ENCODE data around the gene CMTM8. TPM values are rescaled to one million over a fixed set of nuclear protein-coding genes. Genes with fewer than 3 reads are reported as not detected.

Gene CMTM8
- total RNA-seq, 1 experiment from 2014 or later = 9.0 TPM

GRCh38 chr3:32397941-32398340 is 159.5 kb downstream of the CMTM8 start:
- H3K27me3 Mint-ChIP-seq (ENCODE audit: low read depth) = peaks cover 5% of the 10 kb centered on the region; the same call in 1 of the 2 replicates
- TF ChIP-seq, protein P1, sequence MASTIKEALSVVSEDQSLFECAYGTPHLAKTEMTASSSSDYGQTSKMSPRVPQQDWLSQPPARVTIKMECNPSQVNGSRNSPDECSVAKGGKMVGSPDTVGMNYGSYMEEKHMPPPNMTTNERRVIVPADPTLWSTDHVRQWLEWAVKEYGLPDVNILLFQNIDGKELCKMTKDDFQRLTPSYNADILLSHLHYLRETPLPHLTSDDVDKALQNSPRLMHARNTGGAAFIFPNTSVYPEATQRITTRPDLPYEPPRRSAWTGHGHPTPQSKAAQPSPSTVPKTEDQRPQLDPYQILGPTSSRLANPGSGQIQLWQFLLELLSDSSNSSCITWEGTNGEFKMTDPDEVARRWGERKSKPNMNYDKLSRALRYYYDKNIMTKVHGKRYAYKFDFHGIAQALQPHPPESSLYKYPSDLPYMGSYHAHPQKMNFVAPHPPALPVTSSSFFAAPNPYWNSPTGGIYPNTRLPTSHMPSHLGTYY (CRISPR knock-in tag; IDR thresholded peaks at IDR 0.05) = no peak
- TF ChIP-seq SOX15 (CRISPR knock-in tag; IDR thresholded peaks at IDR 0.05) = no peak
- TF ChIP-seq, protein P2, sequence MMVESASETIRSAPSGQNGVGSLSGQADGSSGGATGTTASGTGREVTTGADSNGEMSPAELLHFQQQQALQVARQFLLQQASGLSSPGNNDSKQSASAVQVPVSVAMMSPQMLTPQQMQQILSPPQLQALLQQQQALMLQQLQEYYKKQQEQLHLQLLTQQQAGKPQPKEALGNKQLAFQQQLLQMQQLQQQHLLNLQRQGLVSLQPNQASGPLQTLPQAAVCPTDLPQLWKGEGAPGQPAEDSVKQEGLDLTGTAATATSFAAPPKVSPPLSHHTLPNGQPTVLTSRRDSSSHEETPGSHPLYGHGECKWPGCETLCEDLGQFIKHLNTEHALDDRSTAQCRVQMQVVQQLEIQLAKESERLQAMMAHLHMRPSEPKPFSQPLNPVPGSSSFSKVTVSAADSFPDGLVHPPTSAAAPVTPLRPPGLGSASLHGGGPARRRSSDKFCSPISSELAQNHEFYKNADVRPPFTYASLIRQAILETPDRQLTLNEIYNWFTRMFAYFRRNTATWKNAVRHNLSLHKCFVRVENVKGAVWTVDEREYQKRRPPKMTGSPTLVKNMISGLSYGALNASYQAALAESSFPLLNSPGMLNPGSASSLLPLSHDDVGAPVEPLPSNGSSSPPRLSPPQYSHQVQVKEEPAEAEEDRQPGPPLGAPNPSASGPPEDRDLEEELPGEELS (CRISPR knock-in tag; IDR thresholded peaks at IDR 0.05) = no peak
- TF ChIP-seq ZBTB21 (CRISPR knock-in tag; IDR thresholded peaks at IDR 0.05; ENCODE audit: borderline replicate concordance) = no peak
- TF ChIP-seq JAZF1 (CRISPR knock-in tag; IDR thresholded peaks at IDR 0.05) = no peak
- TF ChIP-seq, protein P3, sequence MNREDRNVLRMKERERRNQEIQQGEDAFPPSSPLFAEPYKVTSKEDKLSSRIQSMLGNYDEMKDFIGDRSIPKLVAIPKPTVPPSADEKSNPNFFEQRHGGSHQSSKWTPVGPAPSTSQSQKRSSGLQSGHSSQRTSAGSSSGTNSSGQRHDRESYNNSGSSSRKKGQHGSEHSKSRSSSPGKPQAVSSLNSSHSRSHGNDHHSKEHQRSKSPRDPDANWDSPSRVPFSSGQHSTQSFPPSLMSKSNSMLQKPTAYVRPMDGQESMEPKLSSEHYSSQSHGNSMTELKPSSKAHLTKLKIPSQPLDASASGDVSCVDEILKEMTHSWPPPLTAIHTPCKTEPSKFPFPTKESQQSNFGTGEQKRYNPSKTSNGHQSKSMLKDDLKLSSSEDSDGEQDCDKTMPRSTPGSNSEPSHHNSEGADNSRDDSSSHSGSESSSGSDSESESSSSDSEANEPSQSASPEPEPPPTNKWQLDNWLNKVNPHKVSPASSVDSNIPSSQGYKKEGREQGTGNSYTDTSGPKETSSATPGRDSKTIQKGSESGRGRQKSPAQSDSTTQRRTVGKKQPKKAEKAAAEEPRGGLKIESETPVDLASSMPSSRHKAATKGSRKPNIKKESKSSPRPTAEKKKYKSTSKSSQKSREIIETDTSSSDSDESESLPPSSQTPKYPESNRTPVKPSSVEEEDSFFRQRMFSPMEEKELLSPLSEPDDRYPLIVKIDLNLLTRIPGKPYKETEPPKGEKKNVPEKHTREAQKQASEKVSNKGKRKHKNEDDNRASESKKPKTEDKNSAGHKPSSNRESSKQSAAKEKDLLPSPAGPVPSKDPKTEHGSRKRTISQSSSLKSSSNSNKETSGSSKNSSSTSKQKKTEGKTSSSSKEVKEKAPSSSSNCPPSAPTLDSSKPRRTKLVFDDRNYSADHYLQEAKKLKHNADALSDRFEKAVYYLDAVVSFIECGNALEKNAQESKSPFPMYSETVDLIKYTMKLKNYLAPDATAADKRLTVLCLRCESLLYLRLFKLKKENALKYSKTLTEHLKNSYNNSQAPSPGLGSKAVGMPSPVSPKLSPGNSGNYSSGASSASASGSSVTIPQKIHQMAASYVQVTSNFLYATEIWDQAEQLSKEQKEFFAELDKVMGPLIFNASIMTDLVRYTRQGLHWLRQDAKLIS (CRISPR knock-in tag; IDR thresholded peaks at IDR 0.05; ENCODE audit: borderline replicate concordance) = no peak
- no peak for TF ChIP-seq USF2 (CRISPR knock-in tag; IDR thresholded peaks at IDR 0.05)
- no peak for TF ChIP-seq OVOL2 (CRISPR knock-in tag; IDR thresholded peaks at IDR 0.05; ENCODE audit: borderline replicate concordance)
- no peak for TF ChIP-seq PRRX2 (CRISPR knock-in tag; IDR thresholded peaks at IDR 0.05)
- TF ChIP-seq EMX1 (CRISPR knock-in tag; IDR thresholded peaks at IDR 0.05) = no peak
- TF ChIP-seq, protein P4, sequence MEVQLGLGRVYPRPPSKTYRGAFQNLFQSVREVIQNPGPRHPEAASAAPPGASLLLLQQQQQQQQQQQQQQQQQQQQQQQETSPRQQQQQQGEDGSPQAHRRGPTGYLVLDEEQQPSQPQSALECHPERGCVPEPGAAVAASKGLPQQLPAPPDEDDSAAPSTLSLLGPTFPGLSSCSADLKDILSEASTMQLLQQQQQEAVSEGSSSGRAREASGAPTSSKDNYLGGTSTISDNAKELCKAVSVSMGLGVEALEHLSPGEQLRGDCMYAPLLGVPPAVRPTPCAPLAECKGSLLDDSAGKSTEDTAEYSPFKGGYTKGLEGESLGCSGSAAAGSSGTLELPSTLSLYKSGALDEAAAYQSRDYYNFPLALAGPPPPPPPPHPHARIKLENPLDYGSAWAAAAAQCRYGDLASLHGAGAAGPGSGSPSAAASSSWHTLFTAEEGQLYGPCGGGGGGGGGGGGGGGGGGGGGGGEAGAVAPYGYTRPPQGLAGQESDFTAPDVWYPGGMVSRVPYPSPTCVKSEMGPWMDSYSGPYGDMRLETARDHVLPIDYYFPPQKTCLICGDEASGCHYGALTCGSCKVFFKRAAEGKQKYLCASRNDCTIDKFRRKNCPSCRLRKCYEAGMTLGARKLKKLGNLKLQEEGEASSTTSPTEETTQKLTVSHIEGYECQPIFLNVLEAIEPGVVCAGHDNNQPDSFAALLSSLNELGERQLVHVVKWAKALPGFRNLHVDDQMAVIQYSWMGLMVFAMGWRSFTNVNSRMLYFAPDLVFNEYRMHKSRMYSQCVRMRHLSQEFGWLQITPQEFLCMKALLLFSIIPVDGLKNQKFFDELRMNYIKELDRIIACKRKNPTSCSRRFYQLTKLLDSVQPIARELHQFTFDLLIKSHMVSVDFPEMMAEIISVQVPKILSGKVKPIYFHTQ (CRISPR knock-in tag; IDR thresholded peaks at IDR 0.05) = no peak
- TF ChIP-seq MLX (CRISPR knock-in tag; IDR thresholded peaks at IDR 0.05) = no peak
- TF ChIP-seq ZNF671 (CRISPR knock-in tag; IDR thresholded peaks at IDR 0.05) = no peak
- ATAC-seq (no peak), DNase-seq (ENCODE audit: low spot score) (no peak)
- ChIA-PET CTCF (interaction anchor here (1.6 kb wide), 1 partner anchor 23 kb away, joined by 11 read pairs; no protein-coding TSS in a partner anchor), POLR2A (no interaction called here)
- H3K4me1 Mint-ChIP-seq = peaks cover 37% of the 10 kb centered on the region
- no peaks in the 10 kb centered on the region for H3K36me3 Mint-ChIP-seq
- no peaks in the 10 kb centered on the region for H3K9me3 Mint-ChIP-seq
- H3K27ac Mint-ChIP-seq = no peak overlapping the region
- no peak overlapping the region for H3K4me3 Mint-ChIP-seq

- Mint-ChIP-seq H3K36me3 (no peaks in the 10 kb centered on the region), H3K4me3 (no peak overlapping the region), H3K9me3 (no peaks in the 10 kb centered on the region), H3K27ac (0 out of 2 replicates have a peak overlapping the region, but pooled peaks have one; percentile 16), H3K4me1 (peaks cover 34% of the 10 kb centered on the region), H3K27me3 (ENCODE audit: low read depth) (no peaks in the 10 kb centered on the region)
- ATAC-seq (no peak), DNase-seq (ENCODE audit: low spot score) (no peak)
- POLR2A ChIA-PET = no interaction called here
- CTCF ChIA-PET = interaction anchor here (1.6 kb wide), 1 partner anchor 24 kb away, joined by 11 read pairs; no protein-coding TSS in a partner anchor
- TF ChIP-seq, protein P5, sequence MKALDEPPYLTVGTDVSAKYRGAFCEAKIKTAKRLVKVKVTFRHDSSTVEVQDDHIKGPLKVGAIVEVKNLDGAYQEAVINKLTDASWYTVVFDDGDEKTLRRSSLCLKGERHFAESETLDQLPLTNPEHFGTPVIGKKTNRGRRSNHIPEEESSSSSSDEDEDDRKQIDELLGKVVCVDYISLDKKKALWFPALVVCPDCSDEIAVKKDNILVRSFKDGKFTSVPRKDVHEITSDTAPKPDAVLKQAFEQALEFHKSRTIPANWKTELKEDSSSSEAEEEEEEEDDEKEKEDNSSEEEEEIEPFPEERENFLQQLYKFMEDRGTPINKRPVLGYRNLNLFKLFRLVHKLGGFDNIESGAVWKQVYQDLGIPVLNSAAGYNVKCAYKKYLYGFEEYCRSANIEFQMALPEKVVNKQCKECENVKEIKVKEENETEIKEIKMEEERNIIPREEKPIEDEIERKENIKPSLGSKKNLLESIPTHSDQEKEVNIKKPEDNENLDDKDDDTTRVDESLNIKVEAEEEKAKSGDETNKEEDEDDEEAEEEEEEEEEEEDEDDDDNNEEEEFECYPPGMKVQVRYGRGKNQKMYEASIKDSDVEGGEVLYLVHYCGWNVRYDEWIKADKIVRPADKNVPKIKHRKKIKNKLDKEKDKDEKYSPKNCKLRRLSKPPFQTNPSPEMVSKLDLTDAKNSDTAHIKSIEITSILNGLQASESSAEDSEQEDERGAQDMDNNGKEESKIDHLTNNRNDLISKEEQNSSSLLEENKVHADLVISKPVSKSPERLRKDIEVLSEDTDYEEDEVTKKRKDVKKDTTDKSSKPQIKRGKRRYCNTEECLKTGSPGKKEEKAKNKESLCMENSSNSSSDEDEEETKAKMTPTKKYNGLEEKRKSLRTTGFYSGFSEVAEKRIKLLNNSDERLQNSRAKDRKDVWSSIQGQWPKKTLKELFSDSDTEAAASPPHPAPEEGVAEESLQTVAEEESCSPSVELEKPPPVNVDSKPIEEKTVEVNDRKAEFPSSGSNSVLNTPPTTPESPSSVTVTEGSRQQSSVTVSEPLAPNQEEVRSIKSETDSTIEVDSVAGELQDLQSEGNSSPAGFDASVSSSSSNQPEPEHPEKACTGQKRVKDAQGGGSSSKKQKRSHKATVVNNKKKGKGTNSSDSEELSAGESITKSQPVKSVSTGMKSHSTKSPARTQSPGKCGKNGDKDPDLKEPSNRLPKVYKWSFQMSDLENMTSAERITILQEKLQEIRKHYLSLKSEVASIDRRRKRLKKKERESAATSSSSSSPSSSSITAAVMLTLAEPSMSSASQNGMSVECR (CRISPR knock-in tag; IDR thresholded peaks at IDR 0.05; ENCODE audit: borderline replicate concordance) = no peak
- TF ChIP-seq, protein P6, sequence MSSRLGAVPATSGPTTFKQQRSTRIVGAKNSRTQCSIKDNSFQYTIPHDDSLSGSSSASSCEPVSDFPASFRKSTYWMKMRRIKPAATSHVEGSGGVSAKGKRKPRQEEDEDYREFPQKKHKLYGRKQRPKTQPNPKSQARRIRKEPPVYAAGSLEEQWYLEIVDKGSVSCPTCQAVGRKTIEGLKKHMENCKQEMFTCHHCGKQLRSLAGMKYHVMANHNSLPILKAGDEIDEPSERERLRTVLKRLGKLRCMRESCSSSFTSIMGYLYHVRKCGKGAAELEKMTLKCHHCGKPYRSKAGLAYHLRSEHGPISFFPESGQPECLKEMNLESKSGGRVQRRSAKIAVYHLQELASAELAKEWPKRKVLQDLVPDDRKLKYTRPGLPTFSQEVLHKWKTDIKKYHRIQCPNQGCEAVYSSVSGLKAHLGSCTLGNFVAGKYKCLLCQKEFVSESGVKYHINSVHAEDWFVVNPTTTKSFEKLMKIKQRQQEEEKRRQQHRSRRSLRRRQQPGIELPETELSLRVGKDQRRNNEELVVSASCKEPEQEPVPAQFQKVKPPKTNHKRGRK (CRISPR knock-in tag; IDR thresholded peaks at IDR 0.05; ENCODE audit: borderline replicate concordance) = no peak
- no peak for TF ChIP-seq GRHL2 (CRISPR knock-in tag; IDR thresholded peaks at IDR 0.05; ENCODE audit: insufficient replicate concordance, severe bottlenecking)
Observed at GRCh38 chr3:32398531-32398930, 160.1 kb downstream of the CMTM8 start.
